ENCODE data around the gene SFRP5. TPM values are rescaled to one million over a fixed set of nuclear protein-coding genes. Genes with fewer than 3 reads are reported as not detected.

The SFRP5 gene, protein sequence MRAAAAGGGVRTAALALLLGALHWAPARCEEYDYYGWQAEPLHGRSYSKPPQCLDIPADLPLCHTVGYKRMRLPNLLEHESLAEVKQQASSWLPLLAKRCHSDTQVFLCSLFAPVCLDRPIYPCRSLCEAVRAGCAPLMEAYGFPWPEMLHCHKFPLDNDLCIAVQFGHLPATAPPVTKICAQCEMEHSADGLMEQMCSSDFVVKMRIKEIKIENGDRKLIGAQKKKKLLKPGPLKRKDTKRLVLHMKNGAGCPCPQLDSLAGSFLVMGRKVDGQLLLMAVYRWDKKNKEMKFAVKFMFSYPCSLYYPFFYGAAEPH
- not detected for total RNA-seq

DNA sequence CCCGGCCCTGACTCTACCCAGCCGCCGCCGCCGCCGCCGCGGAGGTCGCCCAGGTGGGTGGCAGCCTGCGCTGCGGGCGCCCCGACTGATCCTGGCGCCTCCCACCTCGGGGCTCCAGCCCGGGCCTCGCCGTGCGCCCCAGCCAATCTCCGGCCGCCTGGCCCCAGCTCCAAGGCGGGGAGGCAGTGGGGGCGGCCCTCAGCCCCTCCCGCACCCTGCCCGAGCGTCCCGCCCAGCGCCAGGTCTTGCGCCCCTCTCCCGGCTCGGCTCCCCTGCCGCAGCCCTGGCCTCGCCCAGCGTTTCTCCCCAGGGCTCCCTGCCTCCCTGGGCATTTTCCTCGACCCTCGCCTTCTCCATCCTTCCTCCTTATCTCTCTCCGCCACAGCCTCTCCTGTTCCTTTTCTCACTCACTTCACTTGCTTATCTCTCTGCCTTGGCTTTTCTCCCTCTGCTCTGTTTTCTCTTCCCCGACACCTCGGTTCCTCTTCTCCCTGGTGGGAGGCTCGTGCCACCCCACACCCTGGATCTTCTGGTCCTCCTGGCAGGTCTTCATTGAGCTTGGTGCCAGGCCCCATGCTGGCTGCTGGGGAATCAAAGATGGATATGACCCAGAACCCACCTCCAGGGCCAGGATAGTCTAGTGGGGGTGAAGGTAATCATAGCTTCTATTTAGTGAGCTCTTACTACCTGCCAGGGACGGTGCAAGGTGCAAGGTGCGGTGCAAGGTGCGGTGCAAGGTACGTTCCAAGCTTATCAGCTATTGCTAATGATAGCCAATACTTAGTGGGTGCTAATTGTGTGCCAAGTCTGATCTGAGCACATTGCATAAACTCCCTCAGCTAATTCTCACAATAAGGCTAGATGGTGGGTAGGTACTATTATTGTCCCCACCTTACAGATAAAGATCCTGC is at the start of gene SFRP5:
SFRP5 (minus strand) TSS at position 87 of the 911 bp plus-strand sequence. CDS start 166 bp downstream, outside the sequence.
- DNase-seq (ENCODE audit: low spot score in 2 of 2) (no peak), ATAC-seq (peak in 1 of 2 donors; percentile 30)
- H3K36me3 Mint-ChIP-seq, result peaks cover 0 to 6% of the 10 kb centered on the region in 2 donors
- no peaks in the 10 kb centered on the region for H3K9me3 Mint-ChIP-seq
- no peak within 1 kb of the TSS for H3K27ac Mint-ChIP-seq

DNA sequence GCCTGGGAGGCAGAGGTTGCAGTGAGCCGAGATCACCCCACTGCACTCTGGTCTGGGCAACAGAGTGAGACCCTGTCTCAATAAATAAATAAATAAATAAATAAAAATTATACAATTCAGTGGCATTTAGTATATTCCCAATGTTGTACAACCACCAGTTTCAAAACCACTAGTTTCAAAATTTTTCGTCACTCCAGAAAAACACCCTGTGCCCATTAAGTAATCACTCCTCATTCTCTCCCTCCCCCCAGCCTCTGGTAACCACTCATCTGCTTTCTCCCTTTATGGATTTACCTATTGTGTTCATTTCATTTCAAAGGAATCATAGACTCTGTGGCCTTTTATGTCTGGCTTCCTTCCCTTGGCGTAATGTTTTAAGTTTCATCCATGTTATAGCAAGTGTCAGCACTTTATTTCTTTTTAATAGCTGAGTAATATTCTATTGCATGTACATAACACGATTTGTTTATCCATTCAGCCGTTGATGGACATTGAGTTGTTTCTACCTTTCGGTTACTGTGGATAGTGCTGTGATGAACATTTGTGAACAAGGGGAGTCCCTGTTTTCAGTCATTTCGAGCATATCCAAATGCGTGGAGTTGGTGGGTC is 48.4 kb upstream of the SFRP5 start:
- no peak for ATAC-seq
- Mint-ChIP-seq H3K27ac (no peak overlapping the region), H3K36me3 (no peaks in the 10 kb centered on the region), H3K9me3 (no peaks in the 10 kb centered on the region)
- no peak for DNase-seq (ENCODE audit: low spot score in 2 of 2)

DNA sequence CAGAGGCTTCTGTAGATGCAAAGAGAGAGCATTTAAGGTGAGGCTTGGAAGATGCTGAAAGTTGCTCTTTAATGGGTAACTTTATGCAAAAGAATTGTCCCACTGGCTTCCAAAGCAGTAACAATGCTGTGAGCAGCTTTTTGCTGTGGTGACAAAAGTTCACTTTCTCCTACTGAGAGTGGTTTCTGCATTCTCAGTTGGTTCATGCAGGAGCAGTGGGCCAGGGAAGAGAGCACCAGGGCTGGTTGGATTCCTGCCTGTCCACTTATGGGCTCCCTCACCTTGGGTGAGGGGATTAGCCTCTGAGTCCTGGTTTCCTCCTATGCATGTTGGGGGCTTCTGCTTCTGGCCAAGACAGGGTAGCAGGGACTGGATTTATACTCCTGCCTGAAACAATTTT is 46.8 kb upstream of the SFRP5 start:
- no peaks in the 10 kb centered on the region for H3K36me3 Mint-ChIP-seq
- ATAC-seq, result no peak
- no peaks in the 10 kb centered on the region for H3K9me3 Mint-ChIP-seq
- H3K27ac Mint-ChIP-seq, result no peak overlapping the region
- DNase-seq (ENCODE audit: low spot score in 2 of 2), result no peak

- ATAC-seq, result no peak
- DNase-seq (ENCODE audit: low spot score in 2 of 2), result no peak
- Mint-ChIP-seq H3K9me3 (no peaks in the 10 kb centered on the region), H3K36me3 (no peaks in the 10 kb centered on the region), H3K27ac (no peak overlapping the region)
Observed at GRCh38 chr10:97816609-97817008, 44.8 kb upstream of the SFRP5 start.

DNA sequence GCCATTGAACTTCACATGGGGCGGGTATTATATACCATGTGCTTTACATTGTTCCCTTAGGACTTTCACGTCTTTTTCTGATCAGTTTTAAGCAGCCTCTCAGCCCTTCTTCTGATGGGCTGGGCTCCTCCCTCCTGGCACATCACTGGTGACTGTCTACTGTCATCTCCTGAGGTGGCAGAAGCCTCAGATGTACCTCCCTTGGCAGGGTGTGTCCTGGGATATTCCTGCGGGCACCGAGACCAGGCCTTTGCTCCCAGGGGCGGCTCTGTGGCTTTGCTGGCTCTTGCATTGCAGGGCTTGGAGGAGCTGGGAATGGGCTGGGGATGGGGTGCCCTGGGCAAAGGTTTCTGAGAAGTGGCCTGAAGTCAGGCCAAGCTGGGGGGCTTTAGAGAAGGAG is 43.2 kb upstream of the SFRP5 start:
- DNase-seq (ENCODE audit: low spot score in 2 of 2) (no peak), ATAC-seq (no peak)
- Mint-ChIP-seq H3K36me3 (no peaks in the 10 kb centered on the region), H3K27ac (no peak overlapping the region), H3K9me3 (no peaks in the 10 kb centered on the region)

DNA sequence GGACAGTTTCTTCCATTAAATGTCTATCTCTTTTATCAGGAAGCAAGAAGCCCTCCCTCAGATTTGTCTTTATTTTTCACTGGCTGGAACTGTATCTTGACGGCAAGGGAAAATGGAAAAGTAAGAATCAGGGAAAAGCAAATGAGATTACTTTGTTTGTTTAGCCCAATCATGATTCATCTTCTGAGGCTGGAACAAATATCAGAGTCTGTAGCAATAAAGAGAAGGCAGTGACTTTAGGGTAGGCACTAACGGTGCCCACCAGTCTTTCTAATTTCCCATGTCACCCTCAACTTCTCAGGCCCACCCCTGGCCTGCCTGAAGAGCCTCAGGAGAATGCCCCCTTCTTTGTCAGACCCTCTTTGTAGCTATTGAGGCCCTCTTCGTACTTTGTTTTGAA is 41.5 kb upstream of the SFRP5 start:
- no peaks in the 10 kb centered on the region for H3K36me3 Mint-ChIP-seq
- no peak overlapping the region for H3K27ac Mint-ChIP-seq
- H3K9me3 Mint-ChIP-seq, result no peaks in the 10 kb centered on the region
- DNase-seq (ENCODE audit: low spot score in 2 of 2) (no peak), ATAC-seq (no peak)

GRCh38 chr10:97812696-97813095 is 40.9 kb upstream of the SFRP5 start:
- Mint-ChIP-seq H3K9me3 (no peaks in the 10 kb centered on the region), H3K27ac (no peak overlapping the region), H3K36me3 (no peaks in the 10 kb centered on the region)
- no peak for ATAC-seq
- no peak for DNase-seq (ENCODE audit: low spot score in 2 of 2)

DNA sequence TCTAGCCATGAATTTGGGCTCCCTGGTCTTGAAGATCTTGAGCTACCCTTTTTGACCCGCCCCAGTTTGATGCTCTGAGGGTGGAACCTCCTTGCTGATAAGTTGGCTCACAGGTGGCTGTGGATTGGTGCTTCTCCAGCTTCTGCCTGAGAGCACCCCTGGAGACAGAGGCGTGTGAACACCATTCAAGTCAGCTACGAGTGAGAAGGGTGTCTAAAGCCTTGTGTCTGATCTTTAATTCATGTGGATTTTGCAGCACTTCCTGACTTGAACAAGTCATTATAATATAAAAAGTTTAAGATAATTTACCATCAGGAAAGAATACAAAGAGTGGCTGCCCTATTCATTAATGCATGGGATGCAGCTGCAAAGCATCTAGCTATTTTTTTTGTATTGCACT is 40.2 kb upstream of the SFRP5 start:
- ATAC-seq, result no peak
- H3K9me3 Mint-ChIP-seq, result no peaks in the 10 kb centered on the region
- DNase-seq (ENCODE audit: low spot score in 2 of 2), result no peak
- peak overlapping the region in 1 of 2 donors; percentile 46 for H3K27ac Mint-ChIP-seq
- H3K36me3 Mint-ChIP-seq, result no peaks in the 10 kb centered on the region

GRCh38 chr10:97810446-97810845 is 38.6 kb upstream of the SFRP5 start:
- ATAC-seq, result no peak
- Mint-ChIP-seq H3K27ac (no peak overlapping the region), H3K9me3 (no peaks in the 10 kb centered on the region), H3K36me3 (no peaks in the 10 kb centered on the region)
- DNase-seq (ENCODE audit: low spot score in 2 of 2), result no peak

DNA sequence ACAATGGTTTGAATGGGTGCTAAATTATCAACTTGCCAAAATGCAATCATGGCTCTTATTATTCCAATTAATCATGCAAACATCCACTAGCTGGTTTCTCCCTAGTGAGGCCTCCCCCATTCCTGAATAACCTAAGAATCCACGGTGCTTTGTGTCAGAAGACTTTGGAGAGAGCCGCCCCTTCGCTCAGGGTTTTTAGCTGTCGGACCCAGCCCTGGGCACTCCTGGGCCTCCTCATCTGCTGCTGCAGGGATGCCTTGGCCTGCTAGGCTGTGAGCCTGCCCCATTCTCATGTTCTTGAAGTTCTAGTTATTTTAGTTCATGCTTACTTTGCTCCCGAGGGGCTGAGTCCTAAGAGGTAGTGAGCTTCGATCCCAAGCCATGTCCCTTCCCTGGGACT is 34.1 kb upstream of the SFRP5 start:
- no peak for DNase-seq (ENCODE audit: low spot score in 2 of 2)
- H3K36me3 Mint-ChIP-seq, result no peaks in the 10 kb centered on the region
- no peaks in the 10 kb centered on the region for H3K9me3 Mint-ChIP-seq
- H3K27ac Mint-ChIP-seq, result no peak overlapping the region
- ATAC-seq, result no peak

DNA sequence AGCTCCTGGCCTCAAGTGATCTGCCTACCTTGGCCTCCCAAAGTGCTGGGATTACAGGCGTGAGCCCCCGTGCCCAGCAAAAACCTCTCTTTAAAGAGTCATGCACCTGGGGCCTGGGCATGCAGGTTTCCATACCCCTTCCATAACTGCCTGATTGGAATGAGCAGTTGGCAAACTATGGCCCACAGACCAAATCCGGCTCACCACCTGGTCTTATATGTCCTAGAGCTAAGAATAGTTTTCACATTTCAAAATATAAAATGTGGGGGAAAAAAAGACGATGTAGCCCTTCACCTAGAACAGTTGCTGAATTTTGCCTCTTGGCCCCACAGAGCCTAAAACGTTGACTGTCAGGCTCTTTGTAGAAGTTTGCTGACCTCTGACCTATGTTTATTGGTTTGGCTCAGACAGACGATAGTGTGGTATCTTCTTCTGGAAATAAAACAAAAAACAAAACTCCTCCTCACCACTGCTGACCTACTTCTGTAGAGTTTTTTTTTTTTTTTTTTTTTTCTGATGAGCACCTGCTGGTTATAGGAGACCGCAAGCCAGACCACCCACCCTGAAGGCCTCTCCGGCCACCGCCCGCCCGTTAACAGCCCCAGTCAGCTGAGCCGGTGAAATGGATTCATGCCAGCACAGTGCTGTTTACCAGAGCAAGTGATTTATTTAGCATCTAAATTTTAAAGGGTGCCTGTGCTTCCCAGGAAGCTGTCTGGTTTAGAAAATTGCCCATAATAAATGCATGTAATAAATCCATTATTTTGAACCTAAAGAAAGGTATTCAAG is 33.5 kb upstream of the SFRP5 start:
- DNase-seq (ENCODE audit: low spot score in 2 of 2) (no peak), ATAC-seq (no peak)
- H3K36me3 Mint-ChIP-seq, result no peaks in the 10 kb centered on the region
- no peak overlapping the region for H3K27ac Mint-ChIP-seq
- H3K9me3 Mint-ChIP-seq, result no peaks in the 10 kb centered on the region

DNA sequence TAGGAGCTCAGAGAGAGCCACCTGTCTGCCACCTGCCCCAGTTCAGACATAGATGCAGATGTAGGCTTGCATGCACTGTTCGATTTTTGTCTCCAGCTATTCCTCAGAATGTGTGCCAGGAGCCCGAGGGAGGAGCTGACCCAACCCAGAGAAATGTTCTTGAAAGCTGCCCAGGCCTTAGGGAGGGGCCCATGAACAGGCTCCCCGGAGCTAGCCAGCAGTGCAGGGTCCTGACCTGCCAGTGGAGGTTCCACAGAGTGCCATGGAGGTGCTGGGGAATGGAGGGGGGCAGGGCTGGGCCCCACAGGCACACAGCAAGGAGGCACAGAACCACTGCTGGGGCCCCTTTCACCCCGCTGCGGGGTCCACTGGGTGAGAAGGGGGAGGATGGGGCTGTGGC is 29.6 kb upstream of the SFRP5 start:
- peaks cover 7 to 20% of the 10 kb centered on the region in 2 donors for H3K9me3 Mint-ChIP-seq
- peak overlapping the region in 1 of 2 donors; percentile 58 for H3K27ac Mint-ChIP-seq
- ATAC-seq (no peak), DNase-seq (ENCODE audit: low spot score in 2 of 2) (no peak)
- H3K36me3 Mint-ChIP-seq, result peaks cover 3 to 13% of the 10 kb centered on the region in 2 donors

GRCh38 chr10:97800474-97800873 is 28.7 kb upstream of the SFRP5 start:
- DNase-seq (ENCODE audit: low spot score in 2 of 2) (no peak), ATAC-seq (no peak)
- H3K36me3 Mint-ChIP-seq, result peaks cover 6 to 13% of the 10 kb centered on the region in 2 donors
- H3K9me3 Mint-ChIP-seq, result peaks cover 10 to 23% of the 10 kb centered on the region in 2 donors
- no peak overlapping the region for H3K27ac Mint-ChIP-seq

DNA sequence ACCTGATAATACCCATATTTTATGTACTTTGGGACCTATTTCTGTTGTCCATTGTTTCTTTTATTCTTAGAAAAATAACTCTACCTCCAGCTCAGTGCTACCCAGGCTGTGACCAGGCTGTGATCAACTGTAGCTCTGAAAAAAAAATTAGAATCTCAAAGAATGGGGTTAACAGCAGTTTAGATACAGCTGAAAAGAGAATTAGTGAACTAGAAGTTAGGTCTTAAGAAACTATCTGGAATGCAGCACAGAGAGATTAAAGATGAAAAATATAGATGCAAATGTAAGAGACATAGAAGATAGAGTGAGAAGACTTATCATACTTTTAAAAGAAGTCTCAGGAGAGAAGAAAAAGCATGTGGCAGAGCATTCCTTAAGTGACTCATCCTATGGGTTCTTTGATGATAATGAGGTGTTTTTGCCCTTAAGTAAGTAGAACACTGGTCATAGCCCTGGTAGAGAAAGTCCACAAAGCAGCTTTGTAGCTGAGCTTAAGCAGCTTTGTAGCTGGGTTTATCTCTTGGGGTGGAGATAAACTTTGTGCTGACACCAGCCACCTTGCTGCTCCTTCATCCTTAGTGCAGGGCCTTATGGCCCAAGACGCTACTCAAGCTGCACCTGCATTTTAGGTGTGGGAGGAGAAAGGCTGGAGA is 27.3 kb upstream of the SFRP5 start:
- Mint-ChIP-seq H3K36me3 (peaks cover 6 to 13% of the 10 kb centered on the region in 2 donors), H3K27ac (no peak overlapping the region), H3K9me3 (peaks cover 10 to 23% of the 10 kb centered on the region in 2 donors)
- DNase-seq (ENCODE audit: low spot score in 2 of 2) (no peak), ATAC-seq (peak in 1 of 2 donors; percentile 43)

- ATAC-seq (peak; percentile 69 to 91), DNase-seq (ENCODE audit: low spot score in 2 of 2) (no peak)
- peaks cover 6 to 13% of the 10 kb centered on the region in 2 donors for H3K36me3 Mint-ChIP-seq
- peaks cover 10 to 23% of the 10 kb centered on the region in 2 donors for H3K9me3 Mint-ChIP-seq
- peak overlapping the region; percentile 24 to 97 for H3K27ac Mint-ChIP-seq
Observed at GRCh38 chr10:97796651-97797050, 24.9 kb upstream of the SFRP5 start.

DNA sequence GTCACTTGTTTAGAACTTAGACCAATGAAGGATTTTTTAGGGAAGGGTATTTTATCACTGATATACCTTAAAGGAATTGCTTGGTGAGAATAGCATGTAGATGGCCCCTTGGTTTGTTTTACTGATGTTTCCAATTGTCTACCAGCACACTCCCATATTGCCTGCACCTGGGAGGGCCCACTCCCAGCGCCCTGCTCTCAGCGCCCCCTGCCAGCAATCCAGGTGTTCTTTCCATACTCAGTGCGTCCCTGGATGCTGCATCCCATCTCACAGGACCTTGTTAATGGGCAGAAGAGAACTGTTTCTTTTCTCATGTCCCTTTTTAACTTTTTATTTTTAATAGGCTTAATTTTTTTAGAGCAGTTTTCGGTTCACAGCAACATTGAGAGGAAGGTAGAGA is 24.1 kb upstream of the SFRP5 start:
- peaks cover 6 to 13% of the 10 kb centered on the region in 2 donors for H3K36me3 Mint-ChIP-seq
- ATAC-seq (no peak), DNase-seq (ENCODE audit: low spot score in 2 of 2) (no peak)
- H3K9me3 Mint-ChIP-seq, result peaks cover 10 to 23% of the 10 kb centered on the region in 2 donors
- H3K27ac Mint-ChIP-seq, result peak overlapping the region; percentile 6 to 97
